SJSA1 (cell line): ENCODE measurements around the gene HACD4. TPM values are rescaled to one million over a fixed set of nuclear protein-coding genes. Genes with fewer than 3 reads are reported as not detected.

Experiments used
- DNase-seq, 2 experiments: peaks; one replicate each; pipeline ENCODE4 v3.0.0-alpha.2; 2015 to 2020; ENCODE audit warnings: low spot score in 2 of 2, low read depth in 1 of 2
- H3K27ac ChIP-seq: fragments of 250-450 bp; sonication (Bioruptor Pico); 2 replicates; pipeline ENCODE4 v1.5.1; 2020; ENCODE audit warnings: mild to moderate bottlenecking, moderate library complexity
- H3K27me3 ChIP-seq: fragments of 250-450 bp; sonication (Bioruptor Pico); replicated peaks from 2 replicates; pipeline ENCODE4 v1.5.1; 2020; ENCODE audit warnings: mild to moderate bottlenecking, moderate library complexity
- H3K36me3 ChIP-seq: fragments of 250-450 bp; sonication (Bioruptor Pico); 2 replicates; pipeline ENCODE4 v1.5.1; 2020; ENCODE audit warnings: mild to moderate bottlenecking
- H3K4me1 ChIP-seq: fragments of 250-450 bp; sonication (Bioruptor Pico); replicated peaks from 2 replicates; pipeline ENCODE4 v1.6.1; 2021; ENCODE audit warnings: mild to moderate bottlenecking
- H3K4me3 ChIP-seq: fragments of 250-450 bp; sonication (Bioruptor Pico); 2 replicates; pipeline ENCODE4 v1.5.1; 2020; ENCODE audit warnings: mild to moderate bottlenecking
- H3K9me3 ChIP-seq: fragments of 250-450 bp; sonication (Bioruptor Pico); replicated peaks from 2 replicates; pipeline ENCODE4 v1.5.1; 2020; ENCODE audit warnings: mild to moderate bottlenecking
- total RNA-seq: library from RNA; depleted of rRNA; stranded (reverse); fragments of >200 nt; shearing (Covaris generic); gene quantifications from 2 replicates; pipeline ENCODE4 v1.2.3, GENCODE V29; 2014; rRNA removed

Gene HACD4, protein sequence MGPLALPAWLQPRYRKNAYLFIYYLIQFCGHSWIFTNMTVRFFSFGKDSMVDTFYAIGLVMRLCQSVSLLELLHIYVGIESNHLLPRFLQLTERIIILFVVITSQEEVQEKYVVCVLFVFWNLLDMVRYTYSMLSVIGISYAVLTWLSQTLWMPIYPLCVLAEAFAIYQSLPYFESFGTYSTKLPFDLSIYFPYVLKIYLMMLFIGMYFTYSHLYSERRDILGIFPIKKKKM
- total RNA-seq, result 2.6 and 5.2 TPM in 2 replicates

DNA sequence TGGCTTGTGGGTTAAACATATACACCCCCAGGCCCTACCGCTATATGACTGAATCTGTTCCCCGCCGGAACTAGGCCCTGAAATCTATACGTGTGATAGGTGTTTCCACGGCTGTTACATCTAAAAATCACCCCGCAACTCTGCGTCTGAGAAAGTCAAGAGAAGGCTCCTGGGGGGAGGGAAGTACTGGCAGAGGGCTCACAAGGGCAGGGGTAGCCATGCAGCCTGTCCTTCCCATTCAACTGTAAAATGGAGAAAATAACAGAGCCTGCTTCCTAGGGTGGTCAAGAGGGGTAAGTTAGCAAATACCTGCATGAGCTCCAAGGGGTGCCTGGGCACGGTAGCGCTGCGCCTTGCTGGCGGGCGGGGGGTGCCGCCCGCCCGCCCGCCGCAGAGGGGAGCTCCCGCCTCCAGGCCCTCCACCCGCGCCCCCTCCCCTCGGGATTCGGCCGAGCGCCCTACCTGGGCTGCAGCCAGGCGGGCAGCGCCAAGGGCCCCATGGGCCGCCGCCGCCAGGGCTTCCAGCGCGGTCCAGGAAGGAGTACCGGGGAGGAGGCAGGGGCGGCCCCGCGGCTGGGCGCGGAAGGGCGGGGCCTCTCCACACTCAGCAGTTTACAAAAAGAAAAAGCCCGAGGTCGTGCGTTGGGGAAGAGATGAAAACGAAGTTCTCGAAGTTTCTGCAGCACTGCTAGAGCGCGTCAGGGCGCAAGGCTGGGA is at the start of gene HACD4:
Gene HACD4, minus strand, starts transcription at position 550 of the 717 bp plus-strand sequence. Its CDS starts 50 bp downstream, at position 500.
- peak; percentile 8 to 41 for DNase-seq
- no peaks in the 10 kb centered on the region for H3K36me3 ChIP-seq
- peak within 1 kb of the TSS; percentile 43 for H3K27ac ChIP-seq
- H3K9me3 ChIP-seq, result no peaks in the 10 kb centered on the region
- peaks cover 32% of the 10 kb centered on the region for H3K4me1 ChIP-seq
- H3K27me3 ChIP-seq, result no peaks in the 10 kb centered on the region
- H3K4me3 ChIP-seq, result peak within 1 kb of the TSS; percentile 43

DNA sequence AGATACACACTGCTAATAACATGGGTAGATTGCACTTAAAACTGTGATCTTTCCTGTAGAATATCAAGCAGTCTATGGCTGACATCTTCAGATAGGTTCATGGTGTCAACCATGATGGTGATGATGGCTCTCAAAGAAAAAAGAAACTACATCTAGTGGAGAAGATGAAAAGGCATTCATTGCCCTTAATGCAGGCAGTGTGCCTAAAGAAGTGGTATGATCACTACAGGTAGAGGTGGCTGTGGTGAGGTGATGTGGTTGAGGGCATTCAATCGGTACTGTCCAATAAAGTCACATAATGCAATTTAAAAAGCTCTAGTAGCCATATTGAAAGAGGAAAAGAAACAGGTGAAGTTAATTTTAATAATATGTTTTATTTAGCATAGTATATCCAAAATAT is 49.4 kb upstream of the HACD4 start:
- H3K4me3 ChIP-seq, result no peak overlapping the region
- no peaks in the 10 kb centered on the region for H3K4me1 ChIP-seq
- H3K9me3 ChIP-seq, result no peaks in the 10 kb centered on the region

GRCh38 chr9:21078702-21079101 is 47.3 kb upstream of the HACD4 start:
- H3K27me3 ChIP-seq, result no peaks in the 10 kb centered on the region
- no peak overlapping the region for H3K27ac ChIP-seq
- no peaks in the 10 kb centered on the region for H3K36me3 ChIP-seq
- no peak for DNase-seq
- no peak overlapping the region for H3K4me3 ChIP-seq
- H3K4me1 ChIP-seq, result no peaks in the 10 kb centered on the region
- no peaks in the 10 kb centered on the region for H3K9me3 ChIP-seq

More for the DNA sequence above, 49.4 kb upstream of the HACD4 start:
- DNase-seq, result no peak
- Histone ChIP-seq H3K27ac (no peak overlapping the region), H3K36me3 (no peaks in the 10 kb centered on the region), H3K27me3 (no peaks in the 10 kb centered on the region)

DNA sequence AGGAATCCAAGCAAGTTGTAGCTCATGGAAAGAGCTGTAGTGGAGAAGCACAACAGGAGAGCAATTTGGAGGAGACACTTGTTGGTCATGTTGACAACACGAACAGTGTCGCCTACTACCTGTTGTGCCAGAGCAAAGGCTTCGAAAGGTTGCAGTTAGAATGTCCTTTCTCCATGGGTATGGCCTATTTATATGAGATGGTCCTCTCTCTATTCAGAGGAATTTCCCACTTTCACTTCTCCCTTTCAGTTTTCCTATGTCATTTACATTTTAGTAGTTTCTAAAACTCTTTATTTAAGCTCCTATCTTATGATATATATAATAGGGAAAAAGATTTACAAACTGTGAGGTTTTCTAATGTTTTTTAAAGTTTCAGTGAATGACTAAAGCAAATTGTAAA is 46.3 kb upstream of the HACD4 start, which contains the start of gene IFNB1:
Gene IFNB1, minus strand, starts transcription at position 162 of the 400 bp plus-strand sequence. Its CDS starts 73 bp downstream, at position 89.
- H3K9me3 ChIP-seq, result no peaks in the 10 kb centered on the region
- no peaks in the 10 kb centered on the region for H3K4me1 ChIP-seq
- H3K36me3 ChIP-seq, result no peaks in the 10 kb centered on the region
- no peak within 1 kb of the TSS for H3K27ac ChIP-seq
- DNase-seq, result no peak
- no peaks in the 10 kb centered on the region for H3K27me3 ChIP-seq
- no peak within 1 kb of the TSS for H3K4me3 ChIP-seq

DNA sequence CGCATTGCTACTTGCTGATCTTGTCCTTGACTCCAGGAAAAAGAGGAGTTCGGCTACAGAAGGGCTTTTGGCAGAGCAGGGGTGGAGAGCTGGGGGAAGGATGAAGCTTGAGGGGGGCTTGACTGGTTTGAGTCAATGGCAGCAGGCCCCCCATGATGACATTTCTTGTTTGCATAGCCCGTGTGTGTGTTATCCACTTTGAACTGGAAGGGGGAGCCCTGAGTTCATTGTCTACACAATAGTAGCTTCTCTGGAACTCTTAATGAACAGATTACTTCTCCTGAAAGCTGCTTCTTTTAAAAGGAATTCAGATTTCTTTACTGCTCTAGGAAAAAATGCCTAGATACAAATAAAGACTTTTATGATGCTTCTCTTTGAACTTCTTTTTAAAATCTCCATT is 44.0 kb upstream of the HACD4 start:
- Histone ChIP-seq H3K4me3 (no peak overlapping the region), H3K9me3 (no peaks in the 10 kb centered on the region), H3K4me1 (peaks cover 2% of the 10 kb centered on the region; the same call in 1 of the 2 replicates), H3K27ac (no peak overlapping the region), H3K27me3 (no peaks in the 10 kb centered on the region), H3K36me3 (no peaks in the 10 kb centered on the region)
- DNase-seq, result no peak

DNA sequence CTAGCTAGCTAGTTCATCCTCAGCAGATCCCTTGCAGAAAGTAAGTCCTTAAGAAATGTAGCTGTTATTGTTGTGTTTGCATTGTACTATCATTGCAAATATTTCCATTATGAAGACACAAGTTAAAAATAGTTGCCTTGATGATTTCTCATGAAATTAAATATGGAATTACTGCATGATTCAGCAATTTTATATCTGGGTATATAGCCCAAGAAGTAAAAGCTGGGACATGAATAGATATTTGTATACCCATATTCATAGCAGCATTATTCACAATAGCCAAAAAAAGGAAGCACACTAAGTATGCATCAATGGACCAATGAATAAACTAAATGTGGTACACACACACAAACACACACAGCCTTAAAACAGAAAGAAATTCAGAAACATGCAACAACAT is 39.5 kb upstream of the HACD4 start:
- no peak for DNase-seq
- H3K27ac ChIP-seq, result no peak overlapping the region

GRCh38 chr9:21070171-21070571 is 38.7 kb upstream of the HACD4 start:
- H3K36me3 ChIP-seq, result no peaks in the 10 kb centered on the region
- no peaks in the 10 kb centered on the region for H3K9me3 ChIP-seq
- H3K4me3 ChIP-seq, result no peak overlapping the region
- peaks cover 7% of the 10 kb centered on the region; the same call in 1 of the 2 replicates for H3K4me1 ChIP-seq
- H3K27ac ChIP-seq, result peak overlapping the region; percentile 68
- peak; percentile 67 to 74 for DNase-seq
- no peaks in the 10 kb centered on the region for H3K27me3 ChIP-seq

More for the DNA sequence above, 39.5 kb upstream of the HACD4 start:
- H3K4me3 ChIP-seq, result no peak overlapping the region
- no peaks in the 10 kb centered on the region for H3K27me3 ChIP-seq
- H3K36me3 ChIP-seq, result no peaks in the 10 kb centered on the region
- peaks cover 7% of the 10 kb centered on the region; the same call in 1 of the 2 replicates for H3K4me1 ChIP-seq
- no peaks in the 10 kb centered on the region for H3K9me3 ChIP-seq

DNA sequence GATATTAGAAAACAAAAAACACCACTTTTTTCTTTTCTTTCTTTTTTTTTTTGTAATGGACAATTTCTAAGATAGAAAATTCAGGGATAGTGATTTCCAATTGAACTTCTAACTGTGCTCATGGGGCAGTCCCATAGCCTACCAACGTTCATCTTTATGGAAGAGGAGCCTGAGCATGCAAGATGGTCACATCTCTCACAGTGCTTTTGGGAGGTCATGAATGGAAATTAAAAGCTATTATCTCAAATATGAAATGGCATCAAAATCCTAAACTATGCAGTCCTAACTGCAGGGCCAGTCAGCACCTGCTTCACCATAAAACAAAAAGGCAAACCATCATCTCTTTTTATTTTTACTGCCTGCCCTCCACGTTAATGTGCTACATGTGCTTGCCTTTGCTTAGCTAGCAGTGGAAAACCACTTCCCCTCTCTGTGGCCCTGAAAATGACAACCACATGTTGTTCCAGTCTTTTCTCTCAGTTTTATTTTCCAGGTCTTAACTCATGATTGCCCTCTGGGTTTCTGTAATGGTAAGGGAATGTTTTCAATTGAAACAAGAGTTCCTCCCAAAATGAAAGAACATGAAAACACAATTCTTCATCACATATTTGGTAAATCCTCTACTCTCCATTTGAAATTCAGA is 29.6 kb upstream of the HACD4 start:
- H3K9me3 ChIP-seq, result no peaks in the 10 kb centered on the region
- DNase-seq, result peak in 1 of 2 experiments; percentile 6
- H3K36me3 ChIP-seq, result no peaks in the 10 kb centered on the region
- no peak overlapping the region for H3K4me3 ChIP-seq
- no peaks in the 10 kb centered on the region for H3K4me1 ChIP-seq
- H3K27ac ChIP-seq, result no peak overlapping the region
- H3K27me3 ChIP-seq, result no peaks in the 10 kb centered on the region

- no peak overlapping the region for H3K27ac ChIP-seq
- H3K36me3 ChIP-seq, result no peaks in the 10 kb centered on the region
- peak in 1 of 2 experiments; percentile 1 for DNase-seq
- H3K27me3 ChIP-seq, result no peaks in the 10 kb centered on the region
- no peaks in the 10 kb centered on the region for H3K4me1 ChIP-seq
- no peak overlapping the region for H3K4me3 ChIP-seq
- H3K9me3 ChIP-seq, result no peaks in the 10 kb centered on the region
Measured at GRCh38 chr9:21056931-21057330, 25.5 kb upstream of the HACD4 start.

DNA sequence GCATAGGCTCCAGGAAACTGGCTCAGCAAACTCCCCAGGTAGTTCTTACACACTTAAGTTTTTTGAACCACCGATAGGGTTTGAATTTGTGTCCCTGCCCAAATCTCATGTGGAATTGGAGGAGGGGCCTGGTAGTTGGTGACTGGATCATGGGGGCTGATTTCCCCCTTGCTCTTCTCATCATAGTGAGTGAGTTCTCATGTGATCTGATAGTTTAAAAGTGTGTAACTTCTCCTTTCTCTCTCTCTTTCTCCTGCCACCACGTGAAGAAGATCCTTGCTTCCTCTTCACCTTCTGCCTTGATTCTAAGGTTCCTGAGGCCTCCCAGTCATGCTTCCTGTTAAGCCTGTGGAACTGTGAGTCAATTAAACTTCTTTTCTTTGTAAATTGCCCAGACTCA is 22.4 kb upstream of the HACD4 start:
- H3K36me3 ChIP-seq, result no peaks in the 10 kb centered on the region
- DNase-seq, result no peak
- no peak overlapping the region for H3K4me3 ChIP-seq
- H3K27ac ChIP-seq, result no peak overlapping the region
- H3K4me1 ChIP-seq, result no peaks in the 10 kb centered on the region
- no peaks in the 10 kb centered on the region for H3K27me3 ChIP-seq
- H3K9me3 ChIP-seq, result no peaks in the 10 kb centered on the region

DNA sequence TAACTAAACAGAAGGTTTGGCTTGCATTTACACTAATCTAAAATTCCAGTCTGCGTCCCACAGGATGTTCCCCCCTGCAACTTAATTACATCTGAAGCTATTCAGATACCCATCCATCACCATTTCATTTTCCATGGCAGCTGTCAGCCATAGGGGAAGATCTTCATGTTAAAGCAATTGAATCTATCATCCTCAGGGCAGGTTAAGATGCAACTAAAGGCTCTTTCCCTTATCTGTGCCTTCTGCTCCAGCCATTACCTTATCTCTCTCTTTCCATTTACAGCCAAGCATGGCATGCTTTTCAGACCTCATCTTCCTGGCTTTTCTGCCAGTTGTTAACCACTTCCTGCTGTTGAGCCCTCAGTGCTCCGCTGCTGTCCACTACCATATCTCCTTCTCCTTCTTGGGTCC is 15.8 kb upstream of the HACD4 start:
- DNase-seq, result no peak

DNA sequence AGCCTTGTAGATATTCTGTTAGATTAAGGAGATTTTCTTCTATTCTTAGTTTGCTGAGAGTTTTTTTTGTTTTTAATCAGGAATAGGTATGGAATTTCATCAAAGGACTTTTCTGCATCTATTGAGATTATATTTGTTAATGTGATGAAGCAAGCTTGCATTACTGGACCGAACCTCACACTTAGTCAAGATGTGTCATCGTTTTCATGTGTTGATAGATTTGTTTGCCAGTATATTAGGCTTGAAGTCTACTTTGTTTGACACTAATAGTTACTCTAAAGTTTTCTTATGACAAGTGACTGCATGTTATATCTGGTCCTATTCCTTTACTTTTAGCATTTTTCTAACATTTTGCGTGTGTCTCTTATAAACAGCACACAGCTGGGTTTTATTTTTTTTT is 12.4 kb upstream of the HACD4 start:
- Histone ChIP-seq H3K27ac (no peak overlapping the region), H3K4me3 (no peak overlapping the region), H3K27me3 (no peaks in the 10 kb centered on the region), H3K9me3 (no peaks in the 10 kb centered on the region), H3K4me1 (no peaks in the 10 kb centered on the region), H3K36me3 (no peaks in the 10 kb centered on the region)
- no peak for DNase-seq

More for the DNA sequence above, 15.8 kb upstream of the HACD4 start:
- Histone ChIP-seq H3K4me3 (no peak overlapping the region), H3K27me3 (no peaks in the 10 kb centered on the region), H3K27ac (no peak overlapping the region), H3K9me3 (no peaks in the 10 kb centered on the region), H3K4me1 (no peaks in the 10 kb centered on the region), H3K36me3 (no peaks in the 10 kb centered on the region)

DNA sequence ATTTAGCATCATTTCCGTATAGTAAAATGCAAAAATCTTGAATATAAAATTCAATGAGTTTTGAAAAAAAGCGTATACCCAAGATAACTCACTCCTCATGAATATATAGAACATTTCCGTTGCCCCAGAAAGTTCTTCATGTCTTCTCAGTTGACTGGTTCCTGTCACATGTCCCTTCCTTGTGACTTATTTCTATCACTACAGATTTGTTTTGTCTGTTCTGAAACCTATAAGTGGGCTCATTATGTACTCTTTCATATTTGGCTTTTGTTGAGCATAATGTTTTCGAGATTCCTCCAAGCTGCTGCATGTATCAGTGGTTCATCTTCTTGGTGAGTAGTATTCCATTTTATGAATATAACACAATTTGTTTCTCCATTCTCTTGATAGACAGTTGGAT is 11.0 kb upstream of the HACD4 start:
- H3K9me3 ChIP-seq, result no peaks in the 10 kb centered on the region
- H3K4me3 ChIP-seq, result no peak overlapping the region
- no peak for DNase-seq
- H3K4me1 ChIP-seq, result no peaks in the 10 kb centered on the region
- H3K27ac ChIP-seq, result no peak overlapping the region
- no peaks in the 10 kb centered on the region for H3K27me3 ChIP-seq
- H3K36me3 ChIP-seq, result no peaks in the 10 kb centered on the region

GRCh38 chr9:21039302-21039701 is 7.9 kb upstream of the HACD4 start:
- H3K27me3 ChIP-seq, result no peaks in the 10 kb centered on the region
- no peaks in the 10 kb centered on the region for H3K4me1 ChIP-seq
- no peaks in the 10 kb centered on the region for H3K9me3 ChIP-seq
- no peaks in the 10 kb centered on the region for H3K36me3 ChIP-seq
- H3K27ac ChIP-seq, result no peak overlapping the region
- no peak overlapping the region for H3K4me3 ChIP-seq
- DNase-seq, result no peak
